SKM-1 treated with dmso at 0.1 percent for 144 hours (cell line): ENCODE measurements around the gene SPRYD7.
A peak's percentile ranks its signal among the peaks of the same experiment; 100 is the strongest.
"Not testable (repeated sequence)": the region's sequence is repeated elsewhere in the genome, so short reads cannot be mapped to it uniquely, and the experiment has no call there.

ENCODE experiments used
- DNase-seq: peaks from one replicate; lab custom pipeline; 2025; ENCODE audit not compliant: unreplicated experiment; lab: John Stamatoyannopoulos, UW

Gene SPRYD7, protein sequence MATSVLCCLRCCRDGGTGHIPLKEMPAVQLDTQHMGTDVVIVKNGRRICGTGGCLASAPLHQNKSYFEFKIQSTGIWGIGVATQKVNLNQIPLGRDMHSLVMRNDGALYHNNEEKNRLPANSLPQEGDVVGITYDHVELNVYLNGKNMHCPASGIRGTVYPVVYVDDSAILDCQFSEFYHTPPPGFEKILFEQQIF

DNA sequence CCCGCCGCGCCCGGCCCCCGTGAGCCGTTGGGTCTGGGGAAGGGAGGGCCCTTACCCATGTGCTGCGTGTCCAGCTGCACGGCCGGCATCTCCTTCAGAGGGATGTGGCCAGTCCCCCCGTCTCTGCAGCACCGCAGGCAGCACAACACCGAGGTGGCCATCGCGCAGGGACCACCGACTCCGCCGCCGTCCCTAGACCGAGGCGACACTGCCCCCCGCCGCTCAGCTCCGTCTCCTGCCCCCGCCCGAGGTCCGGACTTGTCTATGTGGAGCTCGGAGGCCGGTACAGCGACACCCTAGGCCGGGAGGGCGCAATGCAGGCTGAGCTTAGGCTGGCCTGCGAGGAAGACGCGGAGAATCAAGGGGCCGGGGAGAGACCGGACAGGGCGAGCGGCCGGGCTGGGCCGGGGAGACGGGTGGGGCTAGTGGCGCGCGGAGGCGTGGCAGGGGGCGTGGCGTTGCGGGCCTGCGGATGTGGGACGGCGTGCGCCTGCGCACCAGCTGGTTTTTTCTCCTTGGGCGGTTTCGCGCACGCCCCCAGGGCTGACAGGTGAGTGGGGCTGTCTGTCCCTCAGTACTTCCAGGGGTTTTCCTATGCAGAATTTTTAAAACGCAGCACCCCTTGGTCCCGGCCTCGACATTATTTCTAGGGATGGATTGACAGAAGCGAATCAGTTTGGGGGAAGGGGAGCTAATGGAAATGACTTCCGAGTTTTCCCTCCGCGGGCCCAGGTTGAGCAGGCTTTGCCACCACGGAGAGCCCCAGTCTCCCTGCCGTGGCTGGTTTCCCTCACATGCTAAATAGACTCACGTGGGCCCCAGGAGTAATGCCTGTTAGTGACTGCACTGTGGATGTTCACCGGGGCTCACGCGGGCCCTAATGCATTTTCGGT lies at the start of gene SPRYD7:
TSS of gene SPRYD7 (minus strand) at position 266 of the 893 bp plus-strand sequence. CDS start at position 161, 105 bp downstream.
- peak; percentile 98 for DNase-seq

DNA sequence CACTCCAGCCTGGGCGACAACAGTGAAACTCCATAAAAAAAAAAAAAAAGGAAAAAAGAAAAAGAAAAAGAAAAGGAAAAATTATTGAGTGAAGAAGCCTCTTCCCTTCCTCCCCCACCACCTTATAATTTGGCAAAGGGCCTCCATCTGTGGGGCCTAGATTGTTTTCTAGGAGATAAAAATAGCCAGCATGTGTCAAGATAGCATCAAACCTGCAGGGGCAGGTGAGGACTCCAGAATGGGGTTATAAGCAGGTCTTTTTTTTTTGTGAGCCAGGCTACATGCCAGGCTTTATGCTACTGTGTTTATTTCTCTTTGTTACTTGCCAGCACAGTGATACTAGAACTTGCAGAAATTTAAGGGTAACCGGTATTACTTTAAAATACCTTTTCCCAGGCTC lies 49.0 kb upstream of the SPRYD7 start:
- no peak for DNase-seq

DNA sequence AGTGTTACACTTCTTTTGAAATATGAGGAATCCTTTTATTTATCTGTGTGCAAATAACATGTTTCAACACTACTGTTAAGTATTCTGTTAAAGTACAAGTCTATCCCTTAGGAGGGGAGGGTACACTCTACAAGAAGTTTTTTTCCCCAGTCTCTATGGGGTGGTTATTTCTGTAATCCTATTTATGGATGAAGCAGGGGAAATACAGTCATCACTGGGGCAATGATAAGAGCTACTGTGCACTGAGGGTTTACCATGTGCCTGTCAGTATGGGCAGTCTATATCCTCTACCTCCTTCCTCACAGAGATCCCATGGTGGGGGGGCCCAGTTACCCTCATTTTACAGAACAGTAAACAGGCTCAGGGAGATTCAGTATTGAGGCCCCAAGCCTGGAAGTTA lies 44.1 kb upstream of the SPRYD7 start:
- no peak for DNase-seq

DNA sequence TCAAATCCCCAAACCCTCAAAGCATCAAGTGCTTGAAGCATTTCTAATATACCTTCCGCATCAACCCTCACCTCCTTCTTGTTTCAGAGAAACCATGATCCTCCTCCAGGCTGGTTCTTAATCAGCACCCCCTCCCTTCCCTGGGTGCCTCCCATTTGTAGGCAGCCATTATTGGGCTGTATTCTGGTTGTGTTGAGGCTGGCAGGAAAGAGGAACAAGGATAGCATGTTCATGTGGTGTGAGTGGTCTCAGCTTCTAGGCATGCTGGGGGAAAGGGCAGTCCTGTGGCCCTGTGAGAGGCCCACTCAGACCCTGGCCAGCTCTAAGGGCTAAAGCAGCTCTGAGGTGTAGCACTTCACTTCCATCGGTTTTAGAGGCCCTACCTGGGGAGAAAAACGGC lies 41.9 kb upstream of the SPRYD7 start:
- no peak for DNase-seq

DNA sequence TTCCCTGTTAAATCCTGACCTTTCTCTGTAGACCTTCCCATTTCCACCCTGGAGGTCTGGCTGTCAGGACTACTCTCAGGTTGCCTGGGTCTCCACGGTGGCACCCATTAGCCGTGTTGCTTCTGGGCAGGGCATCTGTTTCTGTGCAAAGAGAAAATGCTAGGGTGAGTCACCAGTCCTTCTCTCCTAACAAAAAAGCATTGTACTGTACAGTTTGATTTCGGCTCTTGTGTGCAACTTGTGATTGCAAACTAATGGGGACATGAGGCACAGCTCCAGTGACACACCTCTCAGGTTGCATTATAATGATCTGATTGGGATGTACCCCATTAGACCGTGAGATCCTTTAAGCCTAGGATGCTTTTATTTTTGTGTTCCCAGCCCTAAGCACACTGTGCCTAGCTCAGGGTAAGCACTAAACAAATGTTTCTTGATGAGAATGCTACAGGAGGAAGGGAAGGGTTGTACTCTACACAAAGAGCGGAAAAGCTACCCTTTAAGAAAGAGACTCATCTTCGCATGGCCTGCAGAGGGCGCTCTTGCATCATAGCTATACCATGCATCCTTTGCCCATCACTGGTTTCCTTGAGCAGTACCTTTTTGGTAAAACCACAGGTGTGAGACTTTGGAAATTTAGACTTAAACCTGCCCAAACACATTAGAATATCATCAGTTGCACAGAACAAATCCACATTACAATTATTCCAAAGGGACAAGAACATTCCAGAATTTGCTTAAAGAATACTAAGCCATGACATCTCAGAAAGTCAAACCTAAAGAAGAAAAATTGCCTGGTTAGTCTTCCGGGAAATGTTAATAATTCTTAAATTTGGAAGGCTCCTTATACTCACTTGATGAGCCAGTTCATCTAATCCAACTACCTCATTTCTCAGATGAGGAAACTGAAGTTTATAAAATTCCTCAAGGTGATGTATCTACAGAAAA lies 40.4 kb upstream of the SPRYD7 start:
- peak; percentile 79 for DNase-seq

DNA sequence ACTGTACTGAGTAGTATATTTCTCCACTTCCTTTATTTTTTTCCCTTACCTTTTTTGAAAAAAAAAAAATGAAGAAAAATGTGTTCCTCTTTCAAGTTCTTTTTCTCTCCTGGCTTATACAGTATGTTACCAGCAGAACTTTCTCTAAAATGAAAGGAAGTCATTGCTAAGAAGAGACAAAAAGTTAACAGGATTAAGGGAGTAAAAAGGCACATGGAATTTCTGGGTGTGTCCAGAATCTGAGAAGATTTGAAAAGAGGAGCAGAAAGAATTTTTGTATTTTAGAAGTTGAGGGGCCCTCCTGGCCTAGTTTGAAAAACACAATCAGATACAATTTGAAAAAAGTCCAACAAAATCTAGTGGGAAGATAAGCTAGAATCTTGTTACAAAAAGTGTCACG lies 39.7 kb upstream of the SPRYD7 start:
- DNase-seq, result no peak

DNA sequence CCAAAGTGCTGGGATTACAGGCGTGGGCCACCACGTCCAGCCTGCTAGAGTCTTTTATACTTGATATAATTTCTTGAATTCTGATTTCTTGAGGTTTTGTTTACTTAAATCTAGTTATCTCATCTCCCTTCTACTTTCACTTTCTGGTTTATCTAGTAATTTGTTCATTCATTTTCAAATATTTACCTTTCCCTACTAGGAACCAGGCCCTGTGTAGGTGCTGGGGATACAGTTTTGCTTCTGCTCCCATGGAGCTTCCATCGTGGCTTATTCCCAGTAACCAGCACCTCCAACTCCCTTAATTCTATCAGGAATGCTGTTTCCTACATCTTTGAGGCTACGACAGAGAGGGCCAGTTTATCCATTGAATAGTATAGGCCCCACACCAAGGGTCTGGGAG lies 36.6 kb upstream of the SPRYD7 start:
- no peak for DNase-seq

DNA sequence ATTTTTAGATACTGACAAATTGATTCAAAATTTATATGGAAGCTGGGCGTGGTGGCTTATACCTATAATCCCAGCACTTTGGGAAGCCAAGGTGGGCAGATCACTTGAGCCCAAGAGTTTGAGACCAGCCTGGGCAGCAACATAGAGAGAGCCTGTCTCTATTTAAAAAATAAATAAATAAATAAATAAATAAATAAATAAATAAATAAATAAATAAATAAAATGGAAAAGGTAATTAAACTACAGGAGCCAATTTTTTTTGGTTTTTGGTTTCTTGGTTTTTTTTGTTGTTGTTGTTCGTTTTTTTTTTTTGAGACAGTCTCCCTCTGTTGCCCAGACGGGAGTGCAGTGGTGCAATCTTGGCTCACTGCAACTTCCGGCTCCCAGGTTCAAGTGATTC lies 31.3 kb upstream of the SPRYD7 start:
- no peak for DNase-seq

DNA sequence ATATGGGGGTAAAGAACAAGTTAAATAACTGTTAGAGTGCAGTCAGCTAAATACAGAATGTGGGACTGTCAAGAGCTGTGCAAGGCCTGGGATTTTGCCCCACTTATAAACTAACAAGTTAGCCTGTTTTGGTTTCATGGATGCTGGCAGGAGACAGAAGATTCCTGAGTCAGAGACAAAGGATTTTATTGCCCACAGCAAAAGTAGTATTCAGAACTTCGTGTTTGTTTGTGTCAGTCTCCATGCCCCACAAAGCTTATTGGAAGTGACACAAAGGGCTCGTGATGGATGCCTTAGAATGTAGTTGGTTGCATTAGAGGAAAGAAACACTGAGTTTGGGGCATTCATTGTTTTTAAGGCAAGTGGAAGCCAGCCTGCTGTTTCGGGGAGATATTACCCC lies 22.2 kb upstream of the SPRYD7 start:
- DNase-seq, result no peak

DNA sequence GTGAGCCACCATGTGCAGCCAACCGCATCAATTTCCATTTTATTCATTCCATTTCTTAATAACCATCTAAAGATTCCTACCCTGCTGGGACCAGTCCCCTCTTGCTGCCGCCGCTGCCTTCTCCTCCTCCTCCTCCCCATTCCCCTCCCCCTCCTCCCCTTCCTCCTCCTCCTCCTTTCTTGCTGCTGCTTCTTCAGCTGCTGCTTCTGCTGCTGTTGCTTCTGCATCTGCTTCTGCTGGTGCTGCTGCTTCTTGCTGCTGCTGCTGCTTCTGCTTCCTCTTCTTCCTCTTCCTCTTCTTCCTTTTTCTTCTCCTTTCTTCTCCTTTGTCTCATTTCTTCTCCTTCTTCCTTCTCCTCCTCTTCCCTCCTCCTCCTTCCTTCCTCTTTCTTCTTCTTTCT lies 20.0 kb upstream of the SPRYD7 start:
- peak; percentile 24 for DNase-seq

DNA sequence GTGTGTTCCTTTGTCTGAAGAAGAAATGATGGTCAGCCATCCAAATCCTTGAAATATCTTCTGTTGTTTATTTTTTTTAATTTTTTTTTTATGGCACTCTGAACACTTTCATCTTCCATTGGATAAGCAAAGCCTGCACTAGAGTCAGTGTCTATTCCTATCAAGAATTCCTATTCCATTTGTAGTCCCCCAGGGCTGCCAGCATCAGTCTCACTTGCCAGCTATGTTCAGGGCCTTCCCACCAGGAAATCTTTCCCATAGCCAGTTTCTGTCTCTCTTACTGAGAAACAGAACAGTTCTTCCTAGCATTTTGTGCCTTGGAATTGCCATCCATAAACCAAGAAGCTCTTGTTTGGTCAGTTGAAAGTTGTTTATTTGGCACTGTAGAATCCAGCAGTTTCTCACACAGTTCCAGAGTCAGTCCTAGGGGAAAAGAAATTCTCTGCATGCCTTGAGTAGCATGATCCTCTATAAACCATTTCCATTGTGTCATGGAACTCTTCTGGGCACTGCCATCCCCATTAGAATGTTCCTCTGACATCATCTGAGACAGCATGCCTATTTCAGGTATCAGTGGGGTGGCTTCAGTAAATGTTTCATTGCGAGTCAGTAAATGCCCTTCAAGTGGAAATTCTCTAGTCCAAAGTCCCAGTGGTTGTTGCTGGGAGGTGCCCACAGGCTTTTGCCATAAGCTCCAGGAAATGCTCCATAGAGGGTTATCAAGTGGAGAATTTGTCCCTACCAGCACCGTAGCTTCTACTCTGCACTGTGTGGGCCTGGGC lies 18.7 kb upstream of the SPRYD7 start:
- DNase-seq, result no peak

DNA sequence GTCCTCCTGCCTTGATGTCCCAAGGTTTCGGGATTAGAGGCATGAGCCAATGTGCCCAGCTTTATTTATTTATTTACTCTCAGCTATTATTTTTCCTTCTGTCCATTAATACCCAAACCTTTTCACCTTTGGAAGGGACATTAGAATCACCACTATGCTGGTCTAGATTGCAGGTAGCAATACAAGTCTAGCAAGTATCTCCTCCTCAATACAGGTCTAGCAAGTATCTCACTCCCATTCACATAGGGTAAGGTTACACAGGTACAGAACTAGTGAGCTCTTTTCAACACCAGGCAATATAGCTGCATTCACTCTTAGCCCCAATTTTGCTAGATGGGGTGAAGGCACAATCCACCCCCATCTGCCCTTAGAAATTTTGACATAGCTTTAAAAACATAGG lies 17.4 kb upstream of the SPRYD7 start:
- no peak for DNase-seq

DNA sequence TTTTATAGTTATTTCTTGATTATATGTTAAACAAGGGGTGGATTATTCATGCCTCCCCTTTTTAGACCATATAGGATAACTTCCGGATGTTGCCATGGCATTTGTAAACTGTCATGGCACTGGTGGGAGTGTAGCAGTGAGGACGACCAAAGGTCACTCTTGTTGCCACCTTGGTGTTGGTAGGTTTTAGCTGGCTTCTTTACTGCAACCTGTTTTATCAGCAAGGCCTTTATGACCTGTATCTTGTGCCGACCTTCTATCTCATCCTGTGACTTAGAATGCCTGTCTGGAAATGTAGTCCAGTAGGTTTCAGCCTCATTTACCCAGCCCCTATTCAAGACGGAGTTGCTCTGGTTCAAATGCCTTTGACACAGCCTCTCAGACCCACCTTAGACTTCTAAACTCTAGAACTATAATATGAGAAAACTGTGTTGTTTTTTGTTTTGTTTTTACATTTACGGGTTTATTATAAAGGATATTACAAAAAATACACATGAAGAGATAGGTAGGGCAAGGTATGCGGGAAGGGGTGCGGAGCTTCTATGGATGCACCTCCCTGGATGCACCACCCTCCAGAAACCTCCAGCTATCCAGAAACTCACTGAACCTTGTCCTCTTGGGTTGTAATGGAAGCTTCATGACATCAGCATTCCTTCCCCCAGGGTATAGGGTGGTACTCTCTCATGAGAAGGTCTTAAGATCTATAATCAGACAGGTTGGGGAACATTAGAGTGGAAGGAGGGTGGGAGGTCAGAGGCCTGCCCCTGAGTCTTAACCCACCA lies 15.8 kb upstream of the SPRYD7 start:
- no peak for DNase-seq

DNA sequence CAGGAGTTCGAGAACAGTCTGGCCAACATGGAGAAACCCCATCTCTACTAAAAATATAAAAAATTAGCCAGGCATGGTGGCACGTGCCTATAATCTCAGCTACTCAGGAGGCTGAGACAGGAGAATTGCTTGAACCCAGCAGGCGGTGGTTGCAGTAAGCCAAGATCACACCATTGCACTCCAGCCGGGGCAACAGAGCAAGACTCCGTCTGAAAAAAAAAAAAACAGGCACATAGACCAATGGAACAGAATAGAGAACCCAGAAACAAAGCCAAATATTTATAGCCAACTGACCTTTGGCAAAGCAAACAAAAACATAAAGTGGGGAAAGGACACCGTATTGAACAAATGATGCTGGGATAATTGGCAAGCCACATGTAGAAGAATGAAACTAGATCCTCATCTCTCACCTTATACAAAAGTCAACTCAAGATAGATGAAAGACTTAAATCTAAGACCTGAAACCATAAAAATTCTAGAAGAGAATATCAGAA lies 12.7 kb upstream of the SPRYD7 start:
- not testable (repeated sequence) for DNase-seq

DNA sequence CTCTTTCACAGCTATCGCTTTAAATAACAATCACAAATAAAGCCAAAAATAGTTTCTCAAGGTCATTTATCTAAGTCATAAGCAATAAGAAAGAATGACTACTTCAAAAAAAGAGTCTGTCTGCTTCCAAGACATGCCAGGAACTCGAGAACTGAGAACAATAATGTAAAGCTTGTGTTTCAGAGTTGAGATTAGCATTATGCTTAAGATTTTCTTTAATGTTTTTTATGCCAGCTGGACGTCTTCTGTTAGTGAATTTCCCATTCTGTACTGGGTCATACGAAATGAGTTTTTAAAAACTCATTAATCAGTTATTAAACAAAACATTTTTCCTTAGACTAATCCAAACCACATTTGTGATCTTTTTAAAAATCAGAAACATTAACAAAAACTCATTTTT lies 3.2 kb upstream of the SPRYD7 start:
- no peak for DNase-seq

DNA sequence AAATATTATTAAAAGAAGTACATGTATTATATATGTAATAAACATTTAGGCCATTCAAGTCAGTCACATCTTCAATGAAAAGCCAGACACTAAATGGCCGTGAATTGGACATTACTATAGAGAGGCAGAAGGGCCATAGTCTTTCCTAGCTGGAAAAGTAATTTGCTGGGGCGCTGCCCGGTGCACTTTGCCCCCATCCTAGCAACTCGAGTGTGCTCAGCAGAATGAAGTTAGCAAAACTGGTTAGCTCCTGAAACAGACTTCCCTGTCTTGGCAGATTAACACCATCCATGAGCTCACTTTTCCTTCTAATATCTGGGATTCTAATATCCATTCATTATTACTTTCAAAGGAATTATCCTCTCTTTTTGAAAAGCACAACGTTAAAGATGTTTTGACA lies 2.8 kb upstream of the SPRYD7 start:
- no peak for DNase-seq

DNA sequence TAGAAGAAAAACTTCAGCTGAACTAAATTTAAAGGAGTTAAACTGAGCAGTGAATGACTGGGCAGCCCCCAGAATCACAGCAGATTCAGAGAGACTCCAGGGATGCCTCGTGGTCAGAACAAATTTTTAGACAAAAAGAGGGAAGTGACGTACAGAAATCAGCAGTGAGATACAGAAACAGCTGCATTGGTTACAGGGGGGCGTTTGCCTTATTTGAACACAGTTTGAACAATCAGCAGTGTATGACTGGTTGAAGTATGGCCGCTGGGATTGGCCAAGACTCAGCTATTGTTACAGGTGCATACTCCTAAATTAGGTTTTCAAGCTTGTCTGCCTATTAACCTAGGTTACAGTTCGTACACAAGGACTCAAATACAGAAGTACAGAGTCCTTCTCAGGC lies 2.2 kb upstream of the SPRYD7 start:
- no peak for DNase-seq

DNA sequence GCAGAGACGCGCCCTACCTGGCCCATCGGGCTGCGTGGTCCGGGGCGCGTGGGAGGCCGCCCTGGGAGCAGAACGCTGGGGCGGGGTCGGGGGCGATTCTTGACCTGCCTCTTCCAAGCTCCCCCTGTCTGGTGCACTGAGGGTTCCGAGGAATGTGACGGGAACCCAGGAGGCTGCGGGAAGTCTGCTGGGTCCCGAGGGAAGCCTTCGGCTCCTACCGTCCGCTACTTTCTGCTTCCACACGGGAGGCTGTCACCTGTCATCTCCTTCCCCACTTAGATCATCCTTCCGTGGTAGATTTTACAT lies 781 bp upstream of the SPRYD7 start:
- DNase-seq, result no peak

DNA sequence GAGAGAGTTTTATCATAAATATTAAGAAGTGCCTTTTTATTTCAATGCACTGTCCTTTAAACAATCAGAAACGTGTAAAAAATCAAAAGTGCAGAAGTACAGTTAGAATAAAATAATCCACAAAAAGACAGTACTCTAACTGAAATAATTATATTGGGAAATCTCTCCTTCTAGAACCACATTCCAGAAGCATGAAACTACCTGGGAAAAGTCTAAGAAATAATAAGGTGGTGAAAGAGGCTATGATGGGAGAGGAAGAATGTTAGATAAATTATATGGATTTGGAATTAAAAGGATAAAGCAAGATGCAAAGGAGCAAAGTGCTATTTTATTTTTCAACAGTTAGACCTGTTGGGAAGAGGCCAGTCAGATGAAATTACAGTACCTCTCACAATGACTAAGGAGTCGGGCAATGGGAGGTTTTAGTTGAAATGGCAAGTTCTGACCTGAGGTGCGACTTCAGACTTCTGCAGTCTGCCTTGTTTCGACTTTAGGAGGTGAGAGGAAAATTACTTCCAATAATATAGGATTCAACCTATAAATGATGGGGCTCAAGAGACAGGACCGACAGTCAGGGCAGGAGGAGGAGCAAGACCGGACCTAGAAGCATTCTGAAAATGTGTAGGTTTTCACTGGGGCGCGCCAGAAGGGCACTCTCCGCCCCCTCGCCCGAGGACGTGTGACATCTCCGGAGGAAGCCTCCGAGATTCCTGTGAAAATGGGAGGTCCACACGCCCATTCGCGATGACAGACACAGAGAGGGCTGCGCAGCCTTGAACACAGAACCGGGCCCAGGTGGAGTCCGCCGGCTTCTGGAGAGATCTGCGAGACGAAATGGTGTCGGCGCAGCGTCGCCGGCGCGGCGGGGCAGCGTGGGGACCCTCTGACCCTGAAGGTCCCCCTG lies 717 bp downstream of the SPRYD7 start:
- DNase-seq, result peak; percentile 36
